Prostate gland (tissue), 2 donors: ENCODE results near the gene ESYT2.

ENCODE experiments used
- POLR2A ChIP-seq: fragments of 450-650 bp; IDR thresholded peaks from one replicate; pipeline ENCODE4 v1.6.1; 2016; ENCODE audit warnings: antibody characterized with exemption, mild to moderate bottlenecking
- TF ChIP-seq, protein P1 (sequence below), 4 experiments: fragments of 200-600 bp in 2 of 4; fragments of 450-650 bp in 2 of 4; sonication (generic) in 2 of 4; IDR thresholded peaks; 1 replicate in 3 of 4; 2 replicates in 1 of 4; pipeline ENCODE4 v1.5.1; 2016 to 2019; ENCODE audit warnings: antibody characterized with exemption in 4 of 4, mild to moderate bottlenecking in 2 of 4, moderate library complexity in 2 of 4

DNA sequence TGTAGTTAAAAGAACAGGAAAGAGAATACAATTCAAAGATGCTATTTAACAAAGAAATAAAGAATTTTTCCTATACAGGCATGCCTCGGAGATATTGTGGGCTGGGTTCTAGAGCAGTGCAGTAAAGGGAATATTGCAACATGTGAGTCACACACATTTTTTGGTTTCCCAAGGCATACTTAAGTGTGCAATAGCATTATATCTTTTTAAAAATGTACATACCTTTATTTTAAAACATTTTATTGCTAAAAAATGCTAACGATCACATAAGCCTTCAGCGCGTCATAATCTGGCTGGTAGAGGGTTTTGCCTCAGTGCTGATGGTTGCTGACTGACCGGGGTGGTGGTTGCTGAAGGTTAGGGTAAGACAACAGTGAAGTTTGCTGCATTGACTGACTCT lies 54.4 kb downstream of the ESYT2 start:
- TF ChIP-seq, protein P1, sequence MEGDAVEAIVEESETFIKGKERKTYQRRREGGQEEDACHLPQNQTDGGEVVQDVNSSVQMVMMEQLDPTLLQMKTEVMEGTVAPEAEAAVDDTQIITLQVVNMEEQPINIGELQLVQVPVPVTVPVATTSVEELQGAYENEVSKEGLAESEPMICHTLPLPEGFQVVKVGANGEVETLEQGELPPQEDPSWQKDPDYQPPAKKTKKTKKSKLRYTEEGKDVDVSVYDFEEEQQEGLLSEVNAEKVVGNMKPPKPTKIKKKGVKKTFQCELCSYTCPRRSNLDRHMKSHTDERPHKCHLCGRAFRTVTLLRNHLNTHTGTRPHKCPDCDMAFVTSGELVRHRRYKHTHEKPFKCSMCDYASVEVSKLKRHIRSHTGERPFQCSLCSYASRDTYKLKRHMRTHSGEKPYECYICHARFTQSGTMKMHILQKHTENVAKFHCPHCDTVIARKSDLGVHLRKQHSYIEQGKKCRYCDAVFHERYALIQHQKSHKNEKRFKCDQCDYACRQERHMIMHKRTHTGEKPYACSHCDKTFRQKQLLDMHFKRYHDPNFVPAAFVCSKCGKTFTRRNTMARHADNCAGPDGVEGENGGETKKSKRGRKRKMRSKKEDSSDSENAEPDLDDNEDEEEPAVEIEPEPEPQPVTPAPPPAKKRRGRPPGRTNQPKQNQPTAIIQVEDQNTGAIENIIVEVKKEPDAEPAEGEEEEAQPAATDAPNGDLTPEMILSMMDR (IDR thresholded peaks at IDR 0.05): no peak
- no peak for TF ChIP-seq POLR2A
